HG03175 (cell line): ENCODE results near the gene KIF12.

ENCODE experiments used
- ATAC-seq: cut with Tn5 transposase; IDR thresholded peaks from one replicate; pipeline ENCODE4 v1.9.1; 2021; ENCODE audit warnings: mild to moderate bottlenecking, moderate library complexity; ENCODE audit not compliant: unreplicated experiment

Gene KIF12

DNA sequence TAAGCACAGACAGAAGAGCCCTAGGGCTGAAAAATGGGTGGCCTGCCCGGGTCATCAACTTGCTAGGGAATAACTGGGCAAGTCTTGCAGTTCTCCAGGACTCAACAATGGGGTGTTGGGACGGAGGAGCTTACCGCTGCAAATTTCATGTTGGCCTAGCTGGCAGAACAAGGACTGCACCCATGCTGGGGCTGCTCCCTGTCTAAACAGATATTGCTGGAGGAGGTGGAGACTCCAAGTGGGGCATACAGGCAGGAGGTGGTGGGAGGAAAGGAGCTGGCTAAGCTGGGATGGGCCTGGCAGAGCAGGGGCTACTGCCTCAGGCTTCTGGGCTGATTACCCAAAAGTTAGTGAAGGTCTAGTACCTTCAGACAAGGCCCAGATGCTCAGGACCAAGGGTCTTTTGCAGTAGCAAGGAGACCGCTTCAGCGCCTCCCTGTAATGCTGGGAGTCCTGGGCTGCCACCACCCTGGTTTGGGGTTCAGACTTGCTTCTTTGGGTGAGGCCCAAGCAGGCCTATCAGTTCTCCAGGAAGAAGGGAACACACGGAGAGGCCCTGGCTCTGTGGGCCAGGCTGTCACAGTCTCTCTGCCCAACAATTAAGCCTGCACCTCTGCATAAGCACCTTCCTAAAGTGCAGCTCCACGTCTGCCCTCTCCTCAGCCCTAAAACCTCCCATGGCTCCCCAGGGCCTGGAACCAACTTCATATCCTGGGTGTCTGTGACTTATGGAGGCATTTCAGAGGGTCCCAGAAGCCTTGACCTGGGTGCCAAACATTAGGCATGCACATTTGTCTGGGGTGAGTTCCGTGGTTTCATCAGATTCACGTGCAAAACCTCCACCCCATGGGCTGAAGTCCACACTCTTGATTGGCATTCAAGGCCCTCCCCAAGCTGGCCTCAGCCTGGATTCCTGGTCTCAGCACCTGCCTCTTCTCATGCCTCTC lies 24.2 kb upstream of the KIF12 start:
- no peak for ATAC-seq

DNA sequence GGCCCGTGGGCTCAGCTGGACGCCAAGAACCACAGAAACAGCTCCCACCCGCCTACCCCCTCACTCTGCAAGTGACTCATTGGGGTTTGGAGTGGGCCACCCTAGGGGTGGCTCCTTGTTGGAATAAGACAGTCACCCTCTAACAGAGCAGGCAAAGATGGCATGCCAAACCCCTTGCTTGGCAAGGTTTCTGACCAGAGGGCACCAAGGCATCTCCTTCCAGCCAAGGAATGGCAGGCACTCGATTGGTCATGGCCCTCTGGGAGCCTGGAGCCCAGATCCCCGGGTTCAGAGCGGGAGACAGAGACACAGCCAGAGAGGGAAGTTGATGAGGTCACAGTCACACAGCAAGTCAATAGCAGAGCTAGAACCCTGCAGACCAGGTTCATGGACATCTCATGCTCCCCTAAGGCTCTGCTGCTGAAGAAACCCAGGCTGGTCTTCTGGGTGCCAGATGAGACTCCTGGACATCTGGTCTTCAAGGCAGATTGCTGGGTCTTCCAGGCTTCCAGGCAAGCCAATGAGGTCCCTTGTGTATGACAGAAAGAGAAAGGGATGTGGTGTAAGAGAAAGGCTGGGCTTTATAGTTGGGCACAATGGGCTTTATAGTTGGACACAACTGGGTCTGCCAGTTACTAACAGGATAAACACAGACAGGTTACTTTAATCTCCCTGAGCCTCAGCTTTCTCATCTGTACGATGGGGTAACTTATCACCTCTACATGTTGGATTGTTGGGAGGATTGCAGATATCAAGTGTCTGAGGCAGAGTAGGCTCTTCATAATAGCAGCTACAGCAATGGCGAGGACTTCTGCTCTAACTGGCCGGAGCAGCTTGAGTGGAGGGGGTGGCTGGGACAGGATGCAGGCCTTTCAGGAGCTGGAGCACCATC lies 23.3 kb upstream of the KIF12 start:
- no peak for ATAC-seq

DNA sequence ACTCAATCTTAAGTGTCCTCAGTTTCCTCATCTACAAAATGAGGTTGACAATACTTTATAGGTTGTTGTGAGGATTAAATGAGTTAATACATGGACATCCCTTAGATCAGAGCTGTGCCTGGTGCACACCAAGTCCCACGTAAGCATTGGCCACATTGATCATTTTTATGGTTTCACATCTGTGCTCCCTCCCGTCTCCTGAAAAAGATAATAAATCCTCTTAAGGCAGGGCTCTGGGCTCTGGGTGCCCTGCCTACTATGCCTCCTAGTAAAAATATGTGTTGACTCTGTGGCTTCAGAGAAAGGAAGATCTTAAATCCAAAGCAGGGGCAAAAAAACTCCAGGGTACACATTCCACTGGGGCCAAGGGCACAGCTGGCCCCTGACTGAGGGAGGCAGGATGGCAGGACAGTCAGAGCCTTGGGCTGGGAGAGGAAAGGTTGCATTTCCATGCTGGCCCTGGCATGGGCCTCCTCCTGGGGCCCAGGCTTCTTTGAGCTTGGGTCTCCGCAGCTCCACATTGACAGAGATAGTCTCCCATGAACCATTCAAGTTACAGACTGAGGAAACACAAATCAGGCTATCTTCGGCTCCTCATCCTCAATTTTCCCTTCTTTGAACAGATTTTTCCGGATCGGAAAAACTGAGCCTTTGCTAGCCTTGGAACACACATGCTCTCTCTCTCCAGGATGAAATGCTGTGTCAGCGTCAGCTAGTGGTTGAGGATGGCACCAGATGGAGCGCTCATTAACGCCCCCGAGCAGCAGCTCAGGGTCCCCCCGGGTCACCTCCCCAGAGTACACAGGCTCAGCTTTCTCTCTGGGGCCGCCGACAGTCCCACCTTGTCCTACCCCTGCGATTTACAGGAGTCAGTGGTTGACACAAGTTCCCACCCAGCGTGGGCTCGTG lies 22.4 kb upstream of the KIF12 start:
- ATAC-seq = no peak

DNA sequence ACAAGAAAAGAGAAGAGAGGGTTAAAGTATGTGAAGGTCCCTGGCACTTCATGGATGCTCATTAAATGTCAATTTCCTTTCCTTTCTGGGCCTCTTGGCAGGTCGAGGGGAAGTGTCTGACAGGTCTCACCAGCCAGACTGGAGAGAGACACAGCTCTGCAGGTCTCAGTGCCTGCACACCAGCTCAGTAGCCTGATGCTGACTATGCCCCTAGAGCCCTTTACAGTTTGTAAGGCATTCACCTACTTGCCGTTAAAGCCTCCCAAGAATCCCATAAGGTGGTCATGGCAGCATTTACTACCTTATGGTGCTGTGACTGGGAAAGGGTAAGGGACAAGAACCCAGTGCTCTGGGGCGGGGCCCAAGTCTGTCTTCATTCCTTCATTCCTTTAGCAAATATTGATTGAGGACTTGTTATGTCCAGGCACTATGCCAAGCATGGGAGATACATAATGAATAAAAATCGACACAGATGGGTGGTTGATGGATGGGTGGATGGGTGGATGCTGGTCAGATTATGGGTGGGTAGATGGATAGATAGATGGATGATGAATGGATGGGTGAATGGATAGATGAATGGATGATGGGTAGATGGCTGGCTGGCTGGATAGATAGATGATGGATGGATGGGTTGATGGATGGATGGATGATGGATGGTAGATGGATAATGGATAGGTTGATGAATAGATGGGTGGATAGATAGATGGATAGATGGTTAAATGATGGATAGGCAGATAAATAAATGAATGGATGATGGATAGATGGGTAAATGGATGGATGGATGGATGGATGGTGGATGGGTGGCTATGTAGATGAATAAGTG lies 21.3 kb upstream of the KIF12 start:
- ATAC-seq = no peak

DNA sequence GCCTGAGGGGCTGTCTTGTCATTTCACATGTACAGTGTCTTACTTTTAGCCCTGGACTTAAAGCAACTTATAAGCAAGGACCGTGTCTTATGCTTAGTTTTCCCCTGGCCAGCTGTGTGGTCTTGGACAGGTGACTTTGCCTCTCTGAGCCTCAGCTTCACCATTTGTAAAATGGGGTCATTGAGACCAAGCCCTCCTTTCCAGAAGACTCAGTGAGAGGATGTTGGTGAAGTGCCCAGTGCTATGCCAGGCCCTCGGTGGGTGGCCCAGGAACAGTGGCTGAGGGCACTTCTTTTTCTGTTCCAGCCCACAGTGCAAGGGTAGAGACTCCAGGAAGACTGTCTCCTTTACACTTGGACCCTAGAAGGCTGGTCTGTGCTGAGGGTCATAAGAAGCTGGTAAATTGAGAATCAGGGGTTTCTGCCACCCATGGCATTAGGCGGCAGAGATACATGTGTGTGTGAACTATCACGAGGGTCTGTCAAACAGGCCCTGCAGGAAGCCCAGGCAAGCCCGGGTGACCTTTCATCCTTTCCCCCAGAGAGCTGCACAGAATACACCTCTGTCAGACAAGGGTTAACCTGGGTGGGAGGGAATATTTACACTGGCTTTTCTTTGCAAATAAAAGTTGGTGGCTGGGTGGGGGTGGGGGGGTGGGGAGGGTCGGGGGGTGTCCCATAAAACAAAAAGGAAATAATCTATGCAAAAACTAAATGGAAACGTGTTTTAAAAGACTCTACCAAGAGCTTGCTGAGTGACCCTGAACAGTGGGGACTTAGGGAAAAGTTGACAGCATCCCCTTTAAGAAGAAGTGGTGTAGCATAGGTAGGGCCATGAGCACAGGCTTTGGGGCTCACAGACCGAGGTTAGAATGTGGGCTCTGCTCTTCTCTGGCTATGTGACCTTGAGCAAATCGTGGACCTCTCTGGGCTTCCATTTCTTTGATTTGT lies 20.4 kb upstream of the KIF12 start:
- no peak for ATAC-seq

DNA sequence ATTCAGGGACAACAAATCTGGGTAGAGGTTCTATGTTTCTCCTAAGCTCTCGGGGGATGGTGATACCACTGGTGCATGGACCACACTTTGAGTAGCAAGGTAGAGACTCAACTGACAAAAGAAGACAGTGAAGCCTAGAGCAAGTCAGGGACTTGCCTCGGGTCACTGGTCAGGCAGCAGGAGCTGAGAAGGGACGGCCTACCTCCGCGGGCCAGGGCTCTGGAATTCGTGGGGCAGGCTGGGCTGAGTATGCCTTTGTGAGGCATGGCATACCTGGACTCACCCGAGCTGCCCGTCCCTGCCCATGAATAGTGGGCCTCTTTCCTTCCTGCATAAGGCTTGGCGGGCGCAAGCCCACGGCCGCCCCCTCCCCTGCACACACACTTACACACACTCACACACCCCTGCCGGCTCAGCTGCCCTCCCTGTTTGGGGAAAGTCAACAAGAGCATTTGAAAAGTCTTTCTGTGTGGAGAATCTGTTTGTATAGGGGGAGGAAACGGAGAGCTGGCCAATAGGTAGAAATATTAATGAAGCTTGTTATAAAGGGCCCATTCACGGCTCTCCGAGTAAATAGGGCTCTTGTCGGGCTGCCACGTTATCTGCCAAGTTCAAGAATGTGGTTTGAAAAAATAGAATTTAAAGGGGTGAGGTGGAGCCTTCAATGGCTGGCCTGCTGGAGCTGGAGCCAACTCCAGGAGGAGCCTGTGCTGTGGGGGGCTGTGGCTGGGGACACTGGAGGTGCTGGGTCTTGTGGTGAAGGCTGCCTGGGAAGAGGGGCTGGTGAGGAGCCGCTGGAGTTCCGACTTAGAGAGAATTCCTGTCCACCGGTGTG lies 19.1 kb upstream of the KIF12 start:
- ATAC-seq = no peak

DNA sequence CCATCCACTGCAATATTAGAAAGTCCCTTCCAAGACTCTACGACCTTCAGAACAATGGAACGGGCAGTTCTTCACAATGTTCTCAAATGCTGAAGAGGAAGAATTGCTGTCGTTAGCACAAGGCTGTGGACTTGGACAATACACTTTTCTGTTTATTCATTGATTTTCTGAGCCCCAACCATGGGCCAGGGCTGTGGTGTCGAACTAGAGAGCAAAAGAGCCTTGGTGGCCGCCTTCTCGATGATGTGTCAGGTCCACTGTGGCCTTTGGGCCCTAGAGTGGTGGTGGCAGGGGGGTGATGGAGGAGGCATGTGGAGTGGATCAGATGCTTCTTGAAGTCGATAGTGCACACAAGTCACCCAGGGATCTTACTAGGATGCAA lies 18.5 kb upstream of the KIF12 start:
- ATAC-seq = no peak

DNA sequence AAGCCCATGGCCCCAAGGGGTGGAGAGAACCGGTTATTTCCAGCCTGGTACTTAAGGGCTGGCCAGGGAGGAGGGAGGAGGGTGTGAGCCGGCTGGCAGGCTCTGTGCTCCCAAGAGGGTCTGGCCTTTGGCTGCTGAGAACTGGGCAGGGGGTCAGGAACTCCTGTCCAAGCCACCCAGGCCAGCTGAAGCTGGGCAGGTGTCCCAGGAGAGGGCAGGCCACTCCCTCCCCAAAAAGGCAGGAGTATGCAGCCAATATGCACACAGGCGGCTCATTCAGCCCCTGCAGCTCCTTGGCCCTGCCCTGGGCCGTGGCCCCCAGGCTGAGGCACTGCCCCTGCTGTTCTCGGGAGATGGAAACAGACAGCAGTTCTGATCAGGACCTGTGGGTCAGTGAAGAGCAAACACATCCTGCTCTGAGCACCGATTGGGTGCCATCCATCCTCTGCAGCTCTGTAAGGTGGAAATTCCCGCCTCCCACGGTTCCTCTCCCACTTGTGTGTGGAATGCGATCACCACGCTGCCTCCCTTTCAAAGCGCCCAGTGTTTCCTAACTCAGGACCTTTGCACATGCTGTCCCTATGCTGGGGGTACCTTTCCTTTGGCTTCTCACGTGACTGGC lies 17.1 kb upstream of the KIF12 start:
- no peak for ATAC-seq

DNA sequence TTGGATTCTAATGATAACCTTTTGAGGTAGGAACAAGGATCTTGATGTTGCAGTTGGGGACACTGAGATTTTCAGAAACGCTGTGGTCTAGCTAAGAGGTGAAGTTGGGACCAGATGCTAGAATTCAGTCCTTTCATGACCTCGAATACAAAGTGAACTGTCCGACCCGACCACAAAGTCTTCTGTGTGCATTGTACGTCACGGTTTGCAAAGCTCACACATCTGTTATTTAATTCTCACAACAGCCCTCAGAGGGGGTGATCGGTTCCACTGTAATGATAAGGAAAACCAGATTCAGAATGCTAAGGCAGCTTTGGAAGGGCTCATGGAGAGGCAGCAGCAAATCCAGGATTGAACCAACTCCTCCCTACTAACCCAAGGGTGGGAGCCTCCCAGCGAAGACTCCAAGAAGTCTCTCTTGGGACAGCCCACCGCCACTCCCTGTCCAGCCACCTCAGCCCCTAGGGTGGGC lies 16.6 kb upstream of the KIF12 start:
- ATAC-seq = no peak

DNA sequence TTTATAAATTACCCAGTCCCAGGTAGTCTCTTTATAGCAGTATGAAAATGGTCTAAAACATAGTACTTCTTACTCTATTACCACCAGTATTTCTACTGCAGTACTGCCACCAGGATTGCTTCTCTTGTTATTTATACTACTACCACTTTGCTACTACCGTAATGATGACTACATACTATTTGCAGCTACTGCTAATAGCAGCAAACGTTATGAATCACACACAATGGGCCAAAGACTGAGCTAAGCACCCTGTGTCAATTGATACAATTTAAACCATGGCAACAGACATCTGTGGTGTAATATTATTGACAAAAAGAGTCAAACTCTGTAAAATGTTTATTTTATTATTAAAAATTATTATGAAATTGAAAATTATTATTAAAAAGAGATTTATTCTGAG lies 15.3 kb upstream of the KIF12 start:
- no peak for ATAC-seq

DNA sequence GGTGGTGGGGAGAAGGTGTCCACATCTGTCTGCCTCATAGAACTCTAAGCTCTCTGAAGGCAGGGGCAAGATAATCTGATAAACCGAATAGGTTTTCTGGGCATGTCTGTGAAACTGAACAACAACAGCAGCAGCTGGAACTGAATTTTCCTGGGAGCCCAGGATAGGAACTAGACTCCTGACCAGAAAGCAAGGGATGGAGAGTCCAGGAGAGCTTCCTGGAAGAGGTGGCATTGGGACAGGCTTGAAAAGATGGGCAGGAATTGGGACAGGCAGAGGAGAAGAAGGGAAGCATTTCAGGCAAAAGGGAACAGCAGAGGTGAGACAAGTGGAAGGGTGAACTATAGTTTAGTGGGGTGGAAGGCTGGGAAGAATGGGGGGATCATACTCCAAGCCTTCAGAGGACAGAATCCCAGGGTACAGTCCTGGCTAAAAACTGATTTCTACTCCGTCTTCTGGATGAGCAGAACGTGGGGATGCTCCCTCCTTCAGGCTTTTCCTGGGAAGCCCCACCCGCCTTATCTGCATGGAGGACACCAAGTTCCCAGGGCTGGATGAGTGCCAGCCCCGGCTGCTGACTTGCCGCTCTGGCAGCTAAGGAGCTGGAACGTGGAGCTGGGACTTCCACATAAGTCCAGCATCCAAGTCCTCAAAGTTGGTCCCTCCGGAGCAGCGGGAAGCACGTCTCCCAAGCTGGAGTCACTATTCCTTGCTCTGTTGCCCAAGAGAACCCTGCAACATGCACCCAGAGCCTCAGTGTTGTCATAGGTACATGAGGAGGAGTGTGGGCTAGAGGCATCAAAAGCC lies 13.9 kb upstream of the KIF12 start:
- no peak for ATAC-seq

DNA sequence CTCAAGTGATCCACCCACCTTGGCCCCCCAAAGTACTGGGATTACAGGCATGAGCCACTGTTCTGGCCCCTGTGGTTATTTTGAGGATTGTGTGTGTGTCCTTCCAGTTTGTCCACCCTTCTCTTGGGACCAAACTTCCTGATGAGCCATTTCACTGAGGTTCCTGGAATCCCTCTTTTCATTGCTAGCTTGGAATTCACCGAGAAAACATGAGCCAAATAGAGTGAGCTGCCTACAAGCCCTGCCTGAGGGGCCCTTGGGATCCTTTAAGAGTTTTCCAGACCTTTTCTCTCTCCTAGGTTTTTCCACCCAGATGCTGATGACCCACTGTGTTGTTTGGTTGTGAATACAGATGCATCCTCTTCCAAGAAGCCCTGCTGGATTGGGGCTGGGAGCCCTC lies 13.2 kb upstream of the KIF12 start:
- ATAC-seq = no peak

DNA sequence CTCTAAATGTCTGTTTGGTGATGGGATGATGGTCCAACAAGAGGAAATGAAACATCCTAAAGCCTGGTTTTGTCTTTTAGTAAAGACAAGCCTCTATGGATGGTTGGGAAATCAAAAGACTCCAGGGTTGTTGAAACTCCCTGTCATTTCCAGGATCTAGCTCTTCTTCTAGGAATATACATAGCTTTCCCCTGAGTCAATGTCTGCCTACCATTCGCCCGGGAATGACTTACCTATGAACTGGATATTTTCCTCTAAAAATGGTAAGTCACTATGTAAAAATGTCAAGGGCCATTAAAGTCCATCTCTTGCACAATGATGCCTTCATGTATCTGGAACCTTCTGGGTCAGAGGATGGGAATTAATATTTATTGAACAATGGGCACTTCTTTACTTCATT lies 11.1 kb upstream of the KIF12 start:
- no peak for ATAC-seq

DNA sequence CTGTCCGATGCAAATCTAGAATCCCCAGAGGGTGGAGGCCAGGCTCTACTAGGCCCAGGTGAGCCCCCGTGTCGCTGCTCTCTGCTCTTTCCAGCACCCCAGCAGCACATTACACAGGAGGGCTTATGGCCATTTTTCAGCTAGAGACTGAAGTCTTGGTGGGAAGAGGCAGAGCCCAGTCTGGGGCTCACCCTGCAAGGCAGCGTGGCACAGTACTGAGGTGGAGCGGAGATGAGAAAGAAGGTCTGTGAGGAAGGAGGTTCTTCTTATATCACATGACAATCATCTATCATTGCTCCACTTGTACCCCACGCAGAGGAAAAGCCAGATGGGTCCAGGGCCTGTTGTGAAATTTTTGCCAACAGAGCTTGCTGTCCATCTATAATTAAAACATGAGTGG lies 10.0 kb upstream of the KIF12 start:
- ATAC-seq = no peak

DNA sequence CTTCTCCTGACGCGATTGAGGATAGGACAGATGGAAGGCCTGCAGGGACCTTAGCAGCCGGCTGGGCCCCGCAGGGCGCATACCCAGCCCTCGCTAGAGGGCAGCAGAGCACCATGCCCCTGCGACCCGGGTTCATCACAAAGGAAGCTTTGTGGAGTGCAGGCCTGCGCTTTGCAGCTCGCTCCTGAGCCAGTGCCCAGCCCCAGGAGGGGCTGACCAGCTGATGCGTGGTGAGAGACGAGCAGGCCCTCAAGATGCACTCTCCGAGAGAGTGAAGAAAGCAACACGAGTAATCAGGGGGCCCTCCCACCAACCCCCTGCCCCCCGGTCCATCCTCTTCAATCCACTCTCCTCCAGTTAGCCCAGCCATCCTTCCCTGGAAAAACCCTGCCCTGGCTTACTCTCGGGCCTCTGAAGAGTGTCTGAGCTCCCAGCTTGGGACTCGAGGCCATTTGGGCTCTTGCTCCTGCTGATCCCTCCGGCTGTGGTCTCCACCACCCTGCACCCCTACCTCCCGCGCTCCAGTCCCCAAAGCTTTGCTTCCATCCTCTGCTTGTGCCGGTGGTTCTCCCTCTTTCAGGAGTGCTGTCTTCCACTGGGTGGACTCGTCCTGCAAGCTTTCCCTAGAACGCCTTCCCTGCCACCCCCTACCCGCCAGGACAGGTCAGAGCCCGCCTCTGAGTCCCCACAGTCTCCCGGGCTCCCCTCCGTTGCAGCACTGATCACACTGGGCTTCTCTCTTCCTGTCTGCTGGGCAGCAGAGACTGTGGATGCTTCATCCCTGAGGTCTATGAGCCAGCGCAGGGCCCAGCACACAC lies 9.1 kb upstream of the KIF12 start:
- ATAC-seq = peak; percentile 70
